ENCODE measurements around the gene ABCB11. TPM values are rescaled to one million over a fixed set of nuclear protein-coding genes. Genes with fewer than 3 reads are reported as not detected.

ABCB11 gene
- total RNA-seq, 1 experiment from 2014 or later, result 0.11 TPM

GRCh38 chr2:169035887-169036286, 4.8 kb upstream of the ABCB11 start:
- intact Hi-C loops (cut with micrococcal nuclease), result loop anchor here (2.0 kb wide), 1 partner anchor 59 kb away; no protein-coding TSS in a partner anchor
- no peaks in the 10 kb centered on the region for H3K9me3 ChIP-seq (ENCODE audit: low read length)
- DNase-seq, result no peak
- H3K36me3 ChIP-seq (ENCODE audit: low read depth, low read length), result no peaks in the 10 kb centered on the region
- TF ChIP-seq EZH2 (IDR thresholded peaks at IDR 0.05; ENCODE audit: low read length, unreplicated experiment), result no peak
- no peak for TF ChIP-seq CTCF (conservative IDR thresholded peaks at IDR 0.05; ENCODE audit: low read depth, low read length)
- no peak for TF ChIP-seq EZH2phosphoT487 (IDR thresholded peaks at IDR 0.05; ENCODE audit: borderline replicate concordance, low read length)
- POLR2A ChIA-PET (ENCODE audit: unreplicated experiment), result no interaction called here
- no peaks in the 10 kb centered on the region for H3K27me3 ChIP-seq (ENCODE audit: low read length)
- peaks cover 31% of the 10 kb centered on the region for H3K4me1 ChIP-seq (ENCODE audit: insufficient read depth, low read length)
- no peak overlapping the region for H3K27ac ChIP-seq (ENCODE audit: low read length)
- no peak overlapping the region for H2AFZ ChIP-seq (ENCODE audit: low read length)
- no peak overlapping the region for H3K9ac ChIP-seq (ENCODE audit: low read length)
- BruUV-seq (replicated peaks), result no TSS peak
- ATAC-seq, result no peak
- no peaks in the 10 kb centered on the region for H3F3A ChIP-seq (ENCODE audit: low read length, unreplicated experiment)
- H3K79me2 ChIP-seq (ENCODE audit: low read length), result no peaks in the 10 kb centered on the region
- no peaks in the 10 kb centered on the region for H4K20me1 ChIP-seq (ENCODE audit: low read length)
- no peaks in the 10 kb centered on the region for H3K9me2 ChIP-seq (replicated peaks; ENCODE audit: low read length)
- CTCF ChIA-PET, result no interaction called here
- H3K4me3 ChIP-seq (ENCODE audit: low read length), result no peak overlapping the region
- H3K4me2 ChIP-seq (ENCODE audit: low read length), result no peak overlapping the region

DNA sequence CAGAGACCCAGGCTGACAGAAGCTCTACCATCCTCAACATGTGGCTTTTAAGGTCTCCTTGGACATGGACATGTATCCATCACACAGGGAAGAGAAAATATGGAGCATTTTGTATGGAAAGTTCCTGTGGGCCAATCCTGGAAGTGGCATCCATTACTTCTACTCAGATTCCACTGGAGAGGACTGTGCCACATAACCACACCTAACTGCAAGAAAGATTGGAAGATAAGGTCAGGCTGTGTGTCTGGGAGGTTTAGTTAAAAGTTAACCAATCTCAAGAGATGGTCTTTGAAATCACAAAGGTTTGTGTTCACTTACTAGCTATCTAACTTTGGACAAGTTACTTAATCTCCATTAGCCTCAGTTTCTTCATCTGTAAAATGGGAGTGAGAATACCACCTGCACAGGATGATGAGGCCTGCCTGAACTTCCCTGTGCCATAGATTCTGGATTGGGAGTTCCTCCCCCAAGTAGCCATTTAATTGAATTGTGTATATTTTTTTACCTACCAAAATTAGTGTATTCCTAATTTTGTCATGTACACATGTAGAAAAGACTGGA, 3.9 kb upstream of the ABCB11 start:
- no peak for ATAC-seq
- POLR2A ChIA-PET (ENCODE audit: unreplicated experiment), result no interaction called here
- intact Hi-C loops (cut with micrococcal nuclease), result loop anchor here (1.0 to 5.0 kb wide), 3 partner anchors 25 to 73 kb away; no protein-coding TSS in a partner anchor

More for the DNA sequence above, 3.9 kb upstream of the ABCB11 start:
- Histone ChIP-seq H3F3A (ENCODE audit: low read length, unreplicated experiment) (no peaks in the 10 kb centered on the region), H4K20me1 (ENCODE audit: low read length) (no peaks in the 10 kb centered on the region), H3K9me2 (replicated peaks; ENCODE audit: low read length) (no peaks in the 10 kb centered on the region), H3K27ac (ENCODE audit: low read length) (peak overlapping the region; percentile 59), H3K27me3 (ENCODE audit: low read length) (no peaks in the 10 kb centered on the region), H2AFZ (ENCODE audit: low read length) (no peak overlapping the region), H3K4me2 (ENCODE audit: low read length) (no peak overlapping the region), H3K4me1 (ENCODE audit: insufficient read depth, low read length) (peaks cover 31% of the 10 kb centered on the region), H3K4me3 (ENCODE audit: low read length) (no peak overlapping the region), H3K36me3 (ENCODE audit: low read depth, low read length) (no peaks in the 10 kb centered on the region), H3K9me3 (ENCODE audit: low read length) (no peaks in the 10 kb centered on the region), H3K79me2 (ENCODE audit: low read length) (no peaks in the 10 kb centered on the region), H3K9ac (ENCODE audit: low read length) (no peak overlapping the region)
- no peak for DNase-seq
- no TSS peak for BruUV-seq (replicated peaks)
- CTCF ChIA-PET, result interaction anchor here (0.7 kb wide), 1 partner anchor 97 kb away, joined by 4 read pairs; no protein-coding TSS in a partner anchor
- no peak for TF ChIP-seq EZH2phosphoT487 (IDR thresholded peaks at IDR 0.05; ENCODE audit: borderline replicate concordance, low read length)
- no peak for TF ChIP-seq CTCF (conservative IDR thresholded peaks at IDR 0.05; ENCODE audit: low read depth, low read length)
- no peak for TF ChIP-seq EZH2 (IDR thresholded peaks at IDR 0.05; ENCODE audit: low read length, unreplicated experiment)
